Mesothelial cell of epicardium (in vitro differentiated cells): ENCODE data around the gene PRDM15. TPM values are rescaled to one million over a fixed set of nuclear protein-coding genes. Genes with fewer than 3 reads are reported as not detected.

ENCODE experiments used
- DNase-seq, 2 experiments: peaks; one replicate each; pipeline ENCODE4 v3.0.0; 2021; ENCODE audit warnings: low spot score in 2 of 2; ENCODE audit not compliant: unreplicated experiment in 2 of 2
- H3K27ac Mint-ChIP-seq: 2 replicates; pipeline ENCODE4 v1.8.0; 2021; ENCODE audit warnings: mixed read lengths
- H3K27me3 Mint-ChIP-seq: 2 replicates; pipeline ENCODE4 v1.8.0; 2021; ENCODE audit warnings: low read depth, mixed read lengths
- H3K36me3 Mint-ChIP-seq: 2 replicates; pipeline ENCODE4 v1.8.0; 2021; ENCODE audit warnings: mixed read lengths
- H3K4me1 Mint-ChIP-seq: 2 replicates; pipeline ENCODE4 v1.8.0; 2021; ENCODE audit warnings: mixed read lengths
- H3K4me3 Mint-ChIP-seq: 2 replicates; pipeline ENCODE4 v1.8.0; 2021; ENCODE audit warnings: mild to moderate bottlenecking, moderate library complexity, mixed read lengths
- H3K9me3 Mint-ChIP-seq: 2 replicates; pipeline ENCODE4 v1.8.0; 2021; ENCODE audit warnings: mixed read lengths
- total RNA-seq: library from RNA; stranded (reverse); gene quantifications from 3 replicates; pipeline ENCODE4 v1.2.1, GENCODE V29; 2021
- TF ChIP-seq, protein P1 (sequence below): fragments of 200-600 bp; sonication (generic); IDR thresholded peaks from one replicate; pipeline ENCODE4 v1.5.0; 2021; ENCODE audit warnings: antibody characterized with exemption; ENCODE audit not compliant: unreplicated experiment

The PRDM15 gene
- total RNA-seq, 1 donor from 2014 or later: 12.0 TPM

DNA sequence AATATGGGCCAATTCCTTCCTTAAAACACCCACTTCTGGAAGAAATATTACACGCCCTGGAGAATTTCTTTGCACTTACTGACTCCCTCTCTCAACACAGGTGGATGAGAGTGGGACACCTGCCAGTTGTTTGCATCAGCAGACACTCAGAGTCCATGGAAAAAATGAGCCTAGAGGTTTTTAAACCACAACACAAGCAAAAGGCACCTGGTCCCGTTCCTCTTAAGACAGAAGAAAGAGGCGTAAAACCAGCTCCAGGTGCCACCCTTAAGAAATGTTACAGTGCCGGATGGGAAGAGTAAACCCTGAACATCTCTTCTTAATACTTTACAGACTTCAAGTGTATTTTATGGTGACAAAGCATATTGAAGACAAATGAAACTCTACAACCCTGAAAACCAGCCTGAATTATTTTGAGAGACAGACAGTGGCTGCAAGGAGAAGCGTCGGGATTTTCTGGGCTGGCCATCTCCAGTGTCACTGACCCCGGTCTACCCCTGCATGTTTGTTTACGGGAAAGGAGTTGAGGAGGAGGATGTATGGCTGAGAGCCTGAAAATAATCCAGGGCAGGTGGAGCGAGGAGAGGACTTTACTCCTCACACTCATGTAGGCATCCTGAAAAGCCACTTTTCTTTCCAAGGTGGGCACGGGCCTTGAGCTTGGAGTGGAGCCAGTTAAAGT is 104.5 kb downstream of the PRDM15 start:
- DNase-seq: no peak
- H3K4me3 Mint-ChIP-seq: no peak overlapping the region
- H3K27me3 Mint-ChIP-seq: peaks cover 38% of the 10 kb centered on the region
- peak overlapping the region; percentile 55 for H3K27ac Mint-ChIP-seq
- H3K4me1 Mint-ChIP-seq: peaks cover 35% of the 10 kb centered on the region
- no peaks in the 10 kb centered on the region for H3K36me3 Mint-ChIP-seq
- TF ChIP-seq, protein P1, sequence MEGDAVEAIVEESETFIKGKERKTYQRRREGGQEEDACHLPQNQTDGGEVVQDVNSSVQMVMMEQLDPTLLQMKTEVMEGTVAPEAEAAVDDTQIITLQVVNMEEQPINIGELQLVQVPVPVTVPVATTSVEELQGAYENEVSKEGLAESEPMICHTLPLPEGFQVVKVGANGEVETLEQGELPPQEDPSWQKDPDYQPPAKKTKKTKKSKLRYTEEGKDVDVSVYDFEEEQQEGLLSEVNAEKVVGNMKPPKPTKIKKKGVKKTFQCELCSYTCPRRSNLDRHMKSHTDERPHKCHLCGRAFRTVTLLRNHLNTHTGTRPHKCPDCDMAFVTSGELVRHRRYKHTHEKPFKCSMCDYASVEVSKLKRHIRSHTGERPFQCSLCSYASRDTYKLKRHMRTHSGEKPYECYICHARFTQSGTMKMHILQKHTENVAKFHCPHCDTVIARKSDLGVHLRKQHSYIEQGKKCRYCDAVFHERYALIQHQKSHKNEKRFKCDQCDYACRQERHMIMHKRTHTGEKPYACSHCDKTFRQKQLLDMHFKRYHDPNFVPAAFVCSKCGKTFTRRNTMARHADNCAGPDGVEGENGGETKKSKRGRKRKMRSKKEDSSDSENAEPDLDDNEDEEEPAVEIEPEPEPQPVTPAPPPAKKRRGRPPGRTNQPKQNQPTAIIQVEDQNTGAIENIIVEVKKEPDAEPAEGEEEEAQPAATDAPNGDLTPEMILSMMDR: no peak
- H3K9me3 Mint-ChIP-seq: no peaks in the 10 kb centered on the region

DNA sequence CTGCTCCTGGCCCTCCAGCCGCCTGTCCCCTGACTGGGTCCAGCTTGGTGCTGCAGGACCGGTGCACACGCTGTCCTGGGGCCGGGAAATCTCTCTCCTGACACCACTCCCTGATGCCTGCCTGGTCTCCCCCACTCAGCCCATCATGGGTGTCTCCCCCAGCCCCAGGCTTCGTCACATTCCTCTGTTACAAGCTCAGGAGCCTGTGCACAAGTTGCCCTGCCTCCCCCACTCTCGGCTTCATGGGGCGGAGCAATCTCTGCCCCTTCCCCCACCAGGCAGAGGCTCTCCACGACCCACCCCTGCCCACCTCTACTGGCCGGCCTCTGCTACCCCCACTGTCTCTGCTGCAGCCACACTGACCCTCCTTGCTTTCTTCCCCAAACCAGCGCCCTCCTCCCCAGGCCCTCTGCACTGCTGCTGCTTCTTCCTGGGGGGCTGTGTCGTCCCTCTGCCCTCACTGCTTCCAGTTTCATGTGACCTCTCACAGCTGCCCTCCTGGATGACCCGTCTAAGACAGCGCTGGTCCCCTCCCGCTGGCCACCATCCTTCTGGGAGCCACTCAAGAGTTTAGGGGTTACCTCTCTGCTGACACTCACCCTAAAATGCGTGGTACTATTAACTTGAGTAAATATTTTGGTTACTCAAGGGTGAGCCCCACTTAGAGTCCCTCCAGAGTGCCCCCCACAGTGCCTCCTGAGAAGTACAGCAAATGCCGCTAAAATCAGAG is 106.6 kb downstream of the PRDM15 start:
- Mint-ChIP-seq H3K4me1 (peaks cover 38% of the 10 kb centered on the region), H3K9me3 (no peaks in the 10 kb centered on the region), H3K36me3 (no peaks in the 10 kb centered on the region), H3K4me3 (no peak overlapping the region), H3K27me3 (peaks cover 54% of the 10 kb centered on the region), H3K27ac (peak overlapping the region; percentile 9)
- no peak for DNase-seq
- TF ChIP-seq, protein P1: no peak

DNA sequence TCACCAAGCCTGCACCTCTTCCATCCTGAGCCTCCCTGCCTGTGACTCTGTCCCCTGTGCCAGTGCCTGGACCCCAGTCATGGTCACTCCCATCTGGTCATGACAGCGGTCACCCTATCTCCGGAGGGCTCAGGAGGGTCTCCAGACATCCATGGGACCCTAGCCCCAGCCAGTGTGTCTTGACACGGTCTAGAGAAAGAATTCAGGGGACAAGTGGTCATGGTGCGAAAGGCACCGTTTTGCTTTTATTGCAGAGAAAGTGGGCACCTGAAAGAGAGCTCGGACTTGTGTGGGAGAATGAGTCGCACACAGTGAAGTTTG is 107.6 kb downstream of the PRDM15 start:
- TF ChIP-seq, protein P1: no peak
- H3K9me3 Mint-ChIP-seq: no peaks in the 10 kb centered on the region
- H3K36me3 Mint-ChIP-seq: no peaks in the 10 kb centered on the region
- H3K27ac Mint-ChIP-seq: no peak overlapping the region
- DNase-seq: no peak
- peaks cover 60% of the 10 kb centered on the region for H3K27me3 Mint-ChIP-seq
- H3K4me1 Mint-ChIP-seq: peaks cover 40% of the 10 kb centered on the region
- no peak overlapping the region for H3K4me3 Mint-ChIP-seq

DNA sequence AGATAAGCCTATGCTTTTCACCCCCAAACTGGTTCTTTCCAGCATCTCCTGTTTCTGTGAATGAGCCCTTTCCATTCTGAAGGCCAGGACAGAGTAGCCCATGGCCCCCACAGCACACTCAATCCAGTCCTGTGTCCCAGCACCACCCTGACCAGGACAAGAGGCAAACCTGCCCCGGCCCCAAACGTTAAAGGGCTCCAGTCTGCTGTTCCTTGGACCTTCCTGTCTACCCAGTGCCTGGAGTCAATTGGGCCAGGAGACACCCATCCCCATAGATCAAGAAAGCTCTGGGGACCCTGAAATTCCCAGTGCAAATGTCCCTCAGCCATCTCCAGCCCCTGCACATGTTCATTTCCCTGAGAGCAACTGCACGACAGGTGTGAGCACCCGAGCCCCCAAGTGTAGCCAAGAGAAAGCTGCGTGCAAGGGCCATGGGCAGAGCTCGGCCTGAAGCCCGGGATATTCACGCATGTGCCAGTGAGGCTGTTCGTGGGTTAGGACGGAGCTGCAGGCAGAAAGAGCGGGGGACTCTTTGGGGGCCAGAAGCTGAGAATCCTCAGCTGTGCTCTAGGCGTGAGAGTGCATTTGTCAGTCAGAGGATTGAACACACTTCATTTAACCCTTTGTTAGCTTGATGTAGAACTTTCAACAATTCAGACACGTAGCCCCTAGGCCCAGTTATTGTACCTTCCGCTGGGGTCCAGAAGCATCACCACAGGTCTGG is 108.1 kb downstream of the PRDM15 start:
- TF ChIP-seq, protein P1: no peak
- H3K4me1 Mint-ChIP-seq: peaks cover 40% of the 10 kb centered on the region
- no peaks in the 10 kb centered on the region for H3K9me3 Mint-ChIP-seq
- H3K27me3 Mint-ChIP-seq: peaks cover 60% of the 10 kb centered on the region
- H3K4me3 Mint-ChIP-seq: no peak overlapping the region
- H3K36me3 Mint-ChIP-seq: no peaks in the 10 kb centered on the region
- no peak overlapping the region for H3K27ac Mint-ChIP-seq
- DNase-seq: no peak

DNA sequence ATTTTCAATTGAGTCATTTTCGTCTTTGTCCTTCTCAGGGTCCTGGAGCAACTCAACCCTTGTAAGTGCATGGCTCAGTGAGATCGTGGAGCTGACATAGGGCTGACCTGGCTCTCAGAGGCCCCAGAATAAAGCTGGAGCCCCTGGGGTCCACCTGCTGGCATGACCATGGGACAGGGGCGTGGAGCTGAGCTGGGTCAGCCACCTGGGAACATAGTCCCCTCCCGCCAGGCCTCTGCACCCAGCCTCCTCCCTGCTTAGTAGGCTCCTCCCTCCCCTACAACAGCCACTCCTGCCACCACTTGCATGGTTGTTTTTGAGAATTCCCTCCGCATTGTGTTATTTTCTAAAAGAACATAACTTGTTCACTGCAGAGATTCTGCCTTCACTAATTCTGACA is 109.2 kb downstream of the PRDM15 start:
- Mint-ChIP-seq H3K27ac (no peak overlapping the region), H3K9me3 (no peaks in the 10 kb centered on the region), H3K4me1 (peaks cover 48% of the 10 kb centered on the region), H3K4me3 (no peak overlapping the region), H3K27me3 (peaks cover 71% of the 10 kb centered on the region), H3K36me3 (no peaks in the 10 kb centered on the region)
- no peak for DNase-seq
- TF ChIP-seq, protein P1: no peak
